RWPE2 (cell line): Measurements from ENCODE around the gene SLC1A4.
"Not testable (repeated sequence)": the region's sequence is repeated elsewhere in the genome, so short reads cannot be mapped to it uniquely, and the experiment has no call there.

Experiments
- ATAC-seq: fragments of 200-7000 bp; cut with Tn5 transposase; 3 replicates; pipeline ENCODE4 v1.9.1; 2021; ENCODE audit warnings: low read depth
- DNase-seq: peaks from one replicate; pipeline ENCODE4 v3.0.0-alpha.2; 2020; ENCODE audit warnings: low spot score
- H3K27ac ChIP-seq: fragments of 450-650 bp; 2 replicates; pipeline ENCODE4 v1.5.1; 2017; ENCODE audit warnings: mild to moderate bottlenecking; ENCODE audit not compliant: poor library complexity, severe bottlenecking
- H3K27me3 ChIP-seq: fragments of 250-450 bp; sonication (Bioruptor Pico); 2 replicates; pipeline ENCODE4 v1.5.1; 2021; ENCODE audit warnings: mild to moderate bottlenecking, moderate library complexity; ENCODE audit not compliant: insufficient read depth, poor library complexity, severe bottlenecking
- H3K36me3 ChIP-seq: fragments of 250-450 bp; sonication (Bioruptor Pico); 2 replicates; pipeline ENCODE4 v1.5.1; 2020; ENCODE audit warnings: low read depth, mild to moderate bottlenecking, moderate library complexity
- H3K4me1 ChIP-seq: fragments of 250-450 bp; sonication (Bioruptor Pico); 2 replicates; pipeline ENCODE4 v1.5.1; 2021; ENCODE audit warnings: mild to moderate bottlenecking, moderate library complexity; ENCODE audit not compliant: insufficient read depth, poor library complexity, severe bottlenecking
- H3K4me3 ChIP-seq: fragments of 250-450 bp; sonication (Bioruptor Pico); 2 replicates; pipeline ENCODE4 v1.5.1; 2021; ENCODE audit warnings: mild to moderate bottlenecking, moderate library complexity; ENCODE audit not compliant: severe bottlenecking
- H3K9me3 ChIP-seq: fragments of 250-450 bp; sonication (Bioruptor Pico); 2 replicates; pipeline ENCODE4 v1.5.1; 2021; ENCODE audit warnings: mild to moderate bottlenecking, moderate library complexity; ENCODE audit not compliant: severe bottlenecking
- TF ChIP-seq, protein P1 (sequence below): fragments of 450-650 bp; IDR thresholded peaks from one replicate; pipeline ENCODE4 v1.5.1; 2017; ENCODE audit warnings: mild to moderate bottlenecking, moderate library complexity; ENCODE audit not compliant: poor library complexity, severe bottlenecking

The SLC1A4 gene

GRCh38 chr2:65033178-65033577 lies 44.0 kb downstream of the SLC1A4 start:
- no peaks in the 10 kb centered on the region for H3K27me3 ChIP-seq
- DNase-seq (no peak), ATAC-seq (no peak)
- no peaks in the 10 kb centered on the region for H3K9me3 ChIP-seq
- no peaks in the 10 kb centered on the region for H3K4me1 ChIP-seq
- H3K27ac ChIP-seq = no peak overlapping the region
- TF ChIP-seq, protein P1, sequence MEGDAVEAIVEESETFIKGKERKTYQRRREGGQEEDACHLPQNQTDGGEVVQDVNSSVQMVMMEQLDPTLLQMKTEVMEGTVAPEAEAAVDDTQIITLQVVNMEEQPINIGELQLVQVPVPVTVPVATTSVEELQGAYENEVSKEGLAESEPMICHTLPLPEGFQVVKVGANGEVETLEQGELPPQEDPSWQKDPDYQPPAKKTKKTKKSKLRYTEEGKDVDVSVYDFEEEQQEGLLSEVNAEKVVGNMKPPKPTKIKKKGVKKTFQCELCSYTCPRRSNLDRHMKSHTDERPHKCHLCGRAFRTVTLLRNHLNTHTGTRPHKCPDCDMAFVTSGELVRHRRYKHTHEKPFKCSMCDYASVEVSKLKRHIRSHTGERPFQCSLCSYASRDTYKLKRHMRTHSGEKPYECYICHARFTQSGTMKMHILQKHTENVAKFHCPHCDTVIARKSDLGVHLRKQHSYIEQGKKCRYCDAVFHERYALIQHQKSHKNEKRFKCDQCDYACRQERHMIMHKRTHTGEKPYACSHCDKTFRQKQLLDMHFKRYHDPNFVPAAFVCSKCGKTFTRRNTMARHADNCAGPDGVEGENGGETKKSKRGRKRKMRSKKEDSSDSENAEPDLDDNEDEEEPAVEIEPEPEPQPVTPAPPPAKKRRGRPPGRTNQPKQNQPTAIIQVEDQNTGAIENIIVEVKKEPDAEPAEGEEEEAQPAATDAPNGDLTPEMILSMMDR = peak; percentile 14
- no peak overlapping the region for H3K4me3 ChIP-seq
- no peaks in the 10 kb centered on the region for H3K36me3 ChIP-seq

DNA sequence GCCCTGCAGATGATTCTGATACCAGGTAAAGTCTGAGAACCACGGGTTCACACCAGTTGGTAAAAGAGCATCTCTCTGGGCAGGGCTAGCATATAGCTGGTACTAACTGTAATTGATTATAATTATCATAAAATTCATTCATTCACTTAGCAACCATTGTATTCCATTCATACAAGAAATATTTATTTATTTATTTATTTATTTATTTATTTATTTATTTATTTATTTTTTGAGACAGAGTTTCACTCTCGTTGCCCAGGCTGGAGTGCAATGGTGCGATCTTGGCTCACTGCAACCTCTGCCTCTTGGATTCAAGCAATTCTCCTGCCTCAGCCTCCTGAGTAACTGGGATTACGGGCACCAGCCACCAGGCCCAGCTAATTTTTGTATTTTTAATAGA lies 44.5 kb downstream of the SLC1A4 start:
- H3K9me3 ChIP-seq, H3K4me1 ChIP-seq, DNase-seq, H3K36me3 ChIP-seq, H3K27ac ChIP-seq, ATAC-seq, H3K27me3 ChIP-seq, H3K4me3 ChIP-seq: not testable (repeated sequence)

GRCh38 chr2:65035351-65035943 lies 46.2 kb downstream of the SLC1A4 start:
- no peaks in the 10 kb centered on the region for H3K36me3 ChIP-seq
- no peaks in the 10 kb centered on the region for H3K9me3 ChIP-seq
- H3K27ac ChIP-seq = no peak overlapping the region
- no peaks in the 10 kb centered on the region for H3K4me1 ChIP-seq
- ATAC-seq (no peak), DNase-seq (no peak)
- H3K27me3 ChIP-seq = no peaks in the 10 kb centered on the region
- no peak overlapping the region for H3K4me3 ChIP-seq
- TF ChIP-seq, protein P1 = no peak

- Histone ChIP-seq H3K27ac (no peak overlapping the region), H3K4me1 (no peaks in the 10 kb centered on the region), H3K27me3 (no peaks in the 10 kb centered on the region), H3K4me3 (no peak overlapping the region), H3K36me3 (no peaks in the 10 kb centered on the region), H3K9me3 (no peaks in the 10 kb centered on the region)
- TF ChIP-seq, protein P1 = no peak
- DNase-seq = no peak
- no peak for ATAC-seq
Measured at GRCh38 chr2:65037178-65037577, 48.0 kb downstream of the SLC1A4 start.

GRCh38 chr2:65039640-65040039 lies 50.4 kb downstream of the SLC1A4 start:
- Histone ChIP-seq H3K4me3 (no peak overlapping the region), H3K9me3 (peaks cover 4% of the 10 kb centered on the region), H3K4me1 (no peaks in the 10 kb centered on the region), H3K36me3 (no peaks in the 10 kb centered on the region), H3K27me3 (no peaks in the 10 kb centered on the region), H3K27ac (no peak overlapping the region)
- no peak for ATAC-seq
- no peak for DNase-seq
- TF ChIP-seq, protein P1 = no peak
